SH-SY5Y (cell line): ENCODE results near the gene ITPA.

ENCODE experiments used
- GATA2 ChIP-seq: IDR thresholded peaks from 2 replicates; pipeline ENCODE4 v1.6.1; 2011; ENCODE audit warnings: mild to moderate bottlenecking, low read depth, low read length
- GATA3 ChIP-seq: IDR thresholded peaks from 2 replicates; pipeline ENCODE4 v1.6.1; 2011; ENCODE audit warnings: low read depth, mild to moderate bottlenecking, low read length, moderate library complexity

- TF ChIP-seq GATA2 (no peak), GATA3 (no peak)
These were observed 10.1 kb upstream of the ITPA start for GRCh38 chr20:3199206-3199605.
